K562 (cell line): ENCODE results near the gene DAG1. TPM values are rescaled to one million over a fixed set of nuclear protein-coding genes. Genes with fewer than 3 reads are reported as not detected.

Experiments
- CREBBP ChIP-seq: IDR thresholded peaks from one replicate; pipeline ENCODE4 v1.6.1; 2012; ENCODE audit warnings: low read depth, mild to moderate bottlenecking, control low read depth, inconsistent platforms, low read length
- CTCF ChIP-seq, 3 experiments: IDR thresholded peaks in 2 of 3; conservative IDR thresholded peaks in 1 of 3; 2 replicates each; pipeline ENCODE4 v1.5.1; 2011 to 2012; ENCODE audit warnings: low read length in 3 of 3, mild to moderate bottlenecking in 3 of 3, control low read depth in 2 of 3, improper control_type of control experiment in 1 of 3, inconsistent platforms in 1 of 3, low read depth in 1 of 3, mixed read lengths in 1 of 3, moderate library complexity in 1 of 3; ENCODE audit not compliant: insufficient read depth in 2 of 3
- DPF2 ChIP-seq: fragments of 450-650 bp; IDR thresholded peaks from 2 replicates; pipeline ENCODE4 v1.6.1; 2016
- E4F1 ChIP-seq: fragments of 250-450 bp; sonication (Bioruptor Pico); IDR thresholded peaks from 2 replicates; pipeline ENCODE4 v1.5.0; 2021; ENCODE audit warnings: mild to moderate bottlenecking, borderline replicate concordance
- ESRRB ChIP-seq: fragments of 250-450 bp; sonication (Bioruptor Pico); IDR thresholded peaks from 2 replicates; pipeline ENCODE4 v1.5.0; 2020; ENCODE audit warnings: mild to moderate bottlenecking, moderate library complexity, borderline replicate concordance
- MYC ChIP-seq, 2 experiments: fragments of 250-450 bp in 1 of 2; sonication (Bioruptor Pico) in 1 of 2; IDR thresholded peaks; 2 replicates each; pipeline versions ENCODE4 v1.5.1 to v1.6.1; 2012 to 2021; ENCODE audit warnings: low read depth in 2 of 2, borderline replicate concordance in 1 of 2, improper control_type of control experiment in 1 of 2, low read length in 1 of 2, mild to moderate bottlenecking in 1 of 2, moderate library complexity in 1 of 2
- NCOR1 ChIP-seq: fragments of 450-650 bp; IDR thresholded peaks from 2 replicates; pipeline ENCODE4 v1.6.1; 2016; ENCODE audit warnings: mild to moderate bottlenecking, moderate library complexity
- PCBP1 ChIP-seq: fragments of 200-400 bp; formaldehyde crosslinking; IDR thresholded peaks from 2 replicates; pipeline ENCODE4 v1.6.1; 2018; ENCODE audit warnings: mild to moderate bottlenecking, low read depth, low read length; ENCODE audit not compliant: poor library complexity, severe bottlenecking
- PHF20 ChIP-seq: fragments of 450-650 bp; IDR thresholded peaks from 2 replicates; pipeline ENCODE4 v1.6.1; 2018; ENCODE audit not compliant: partially characterized antibody
- PRDM10 ChIP-seq: fragments of 450-650 bp; IDR thresholded peaks from 2 replicates; pipeline ENCODE4 v1.6.1; 2018; ENCODE audit not compliant: partially characterized antibody
- SMARCE1 ChIP-seq: fragments of 450-650 bp; IDR thresholded peaks from 2 replicates; pipeline ENCODE4 v1.7.1; 2016; ENCODE audit warnings: mild to moderate bottlenecking
- SRSF7 ChIP-seq: fragments of 200-400 bp; formaldehyde crosslinking; optimal IDR thresholded peaks from 2 replicates; pipeline ENCODE3; 2017; ENCODE audit warnings: mild to moderate bottlenecking, low read depth, low read length
- TOE1 ChIP-seq, 2 experiments: fragments of 450-650 bp in 1 of 2; sonication (generic) in 1 of 2; formaldehyde crosslinking in 1 of 2; IDR thresholded peaks; 2 replicates each; pipeline versions ENCODE4 v1.7.1 to v1.8.0; 2016 to 2022; ENCODE audit warnings: borderline replicate concordance in 2 of 2, mild to moderate bottlenecking in 2 of 2, antibody characterized with exemption in 1 of 2, inconsistent platforms in 1 of 2, low read depth in 1 of 2, missing genetic modification reagents in 1 of 2, moderate library complexity in 1 of 2
- ZEB2 ChIP-seq: fragments of 450-650 bp; IDR thresholded peaks from 2 replicates; pipeline ENCODE4 v1.6.1; 2016
- ZKSCAN8 ChIP-seq: fragments of 200-800 bp; sonication (Bioruptor generic); IDR thresholded peaks from 2 replicates; pipeline ENCODE4 v1.6.1; 2016; ENCODE audit warnings: missing genetic modification characterization, missing compliant biosample characterization
- ZNF133 ChIP-seq: fragments of 250-450 bp; sonication (Bioruptor Pico); IDR thresholded peaks from 2 replicates; pipeline ENCODE4 v1.4.0; 2020; ENCODE audit warnings: mild to moderate bottlenecking
- ZNF197 ChIP-seq: fragments of 200-800 bp; sonication (Bioruptor generic); IDR thresholded peaks from 2 replicates; pipeline ENCODE4 v1.6.1; 2016; ENCODE audit warnings: low read depth, missing genetic modification characterization, missing compliant biosample characterization
- ZNF695 ChIP-seq: fragments of 450-650 bp; formaldehyde crosslinking; IDR thresholded peaks from 2 replicates; pipeline ENCODE4 v1.4.0; 2020; ENCODE audit warnings: mild to moderate bottlenecking, moderate library complexity
- ZNF717 ChIP-seq: fragments of 250-450 bp; sonication (Bioruptor Pico); IDR thresholded peaks from 2 replicates; pipeline ENCODE4 v1.5.0; 2021
- polyA plus RNA-seq, 8 experiments: library from polyadenylated mRNA; depleted of rRNA in 4 of 8; stranded (reverse) in 5 of 8; unstranded in 3 of 8; fragments of >200 nt; fragmentation: Nextera tagmentation in 2 of 8; fragmentation: Illumina TruSeq in 1 of 8; extraction: Ambion mirVana in 2 of 8; extraction: Trizol in 1 of 8; gene quantifications; 2 replicates each; pipeline versions ENCODE4 v1.2.1 to v1.2.3, GENCODE V29; 2011 to 2014; ENCODE audit warnings: inconsistent platforms in 1 of 8, missing spikeins in 1 of 8
- total RNA-seq, 7 experiments: library from RNA; depleted of rRNA in 6 of 7; stranded (reverse); fragments of >200 nt in 6 of 7; fragmentation: Illumina TruSeq in 2 of 7; extraction: Trizol in 2 of 7; gene quantifications; 2 replicates each; pipeline versions ENCODE4 v1.2.1 to v1.2.3, GENCODE V29; 2011 to 2021; ENCODE audit warnings: low replicate concordance in 1 of 7

The DAG1 gene
- total and polyA plus RNA-seq, 9 of the 15 experiments (the other 6 are each of a cell fraction or from before 2014, with no cell fraction given) = 0.29 to 19.6 (median 8.2) TPM

GRCh38 chr3:49553692-49554632, 83.9 kb downstream of the DAG1 start, which contains the start of gene BSN (continued):
- TF ChIP-seq ZNF695 (CRISPR knock-in tag) (no peak), E4F1 (no peak), ZEB2 (no peak), CTCF (IDR thresholded peaks at IDR 0.05 in 2 of 3, conservative IDR thresholded peaks at IDR 0.05 in 1 of 3; ENCODE audit: insufficient read depth in 2 of 3, low read depth in 1 of 3, low read length in 3 of 3) (no peak), SMARCE1 (no peak), CREBBP (no peak), NCOR1 (no peak), ZNF197 (CRISPR knock-in tag) (peak; percentile 74; the same call in 1 of the 2 replicates), SRSF7 (no peak), PHF20 (peak; percentile 57), ZNF717 (CRISPR knock-in tag) (no peak), MYC (IDR thresholded peaks at IDR 0.05; ENCODE audit: low read depth, low read length) (no peak; the same call in 1 of the 2 replicates), MYC (CRISPR knock-in tag; IDR thresholded peaks at IDR 0.05; ENCODE audit: borderline replicate concordance, low read depth) (peak; percentile 39; the same call in 1 of the 2 replicates), PCBP1 (no peak), DPF2 (no peak), ESRRB (CRISPR knock-in tag) (no peak), PRDM10 (no peak), ZKSCAN8 (CRISPR knock-in tag) (no peak), ZNF133 (no peak), TOE1 (IDR thresholded peaks at IDR 0.05; ENCODE audit: borderline replicate concordance) (no peak), TOE1 (CRISPR knock-in tag; IDR thresholded peaks at IDR 0.05; ENCODE audit: borderline replicate concordance, low read depth) (no peak)
